GM19351 (cell line): ENCODE measurements around the gene RPL13A.

Source experiments
- ATAC-seq: cut with Tn5 transposase; IDR thresholded peaks from one replicate; pipeline ENCODE4 v1.9.1; 2021; ENCODE audit warnings: mild to moderate bottlenecking, moderate library complexity; ENCODE audit not compliant: unreplicated experiment

Gene RPL13A

DNA sequence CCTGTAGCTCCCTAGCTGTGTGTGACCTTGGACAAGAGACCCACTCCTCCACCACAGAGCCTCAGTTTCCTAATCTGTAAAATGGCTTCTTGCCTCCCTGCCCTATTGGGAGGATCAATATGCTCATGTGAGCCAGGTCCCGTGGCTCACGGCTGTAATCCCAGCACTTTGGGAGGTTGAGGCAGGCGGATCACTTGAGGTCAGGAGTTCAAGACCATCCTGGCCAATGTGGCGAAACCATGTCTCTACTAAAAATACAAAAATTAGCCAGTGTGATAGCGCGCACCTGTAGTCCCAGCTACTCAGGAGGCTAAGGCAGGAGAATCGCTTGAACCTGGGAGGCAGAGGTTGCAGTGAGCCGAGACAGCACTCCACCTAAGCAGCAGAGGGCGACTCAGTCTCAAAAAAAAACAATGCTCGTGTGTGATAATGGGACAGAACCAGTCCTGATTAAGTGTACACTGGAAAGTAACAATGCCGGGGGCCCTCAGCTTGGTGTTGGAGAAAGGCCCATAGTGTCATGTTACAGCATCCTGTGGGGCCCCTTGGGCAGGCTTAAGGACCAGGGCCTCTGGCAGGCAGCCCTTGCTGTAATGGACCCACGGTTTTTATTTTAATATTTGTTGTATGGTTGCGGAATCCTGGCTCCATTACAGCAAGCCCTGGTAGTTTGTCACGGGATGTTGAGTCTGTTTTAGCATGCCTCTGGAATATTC lies 15.6 kb downstream of the RPL13A start:
- no peak for ATAC-seq

DNA sequence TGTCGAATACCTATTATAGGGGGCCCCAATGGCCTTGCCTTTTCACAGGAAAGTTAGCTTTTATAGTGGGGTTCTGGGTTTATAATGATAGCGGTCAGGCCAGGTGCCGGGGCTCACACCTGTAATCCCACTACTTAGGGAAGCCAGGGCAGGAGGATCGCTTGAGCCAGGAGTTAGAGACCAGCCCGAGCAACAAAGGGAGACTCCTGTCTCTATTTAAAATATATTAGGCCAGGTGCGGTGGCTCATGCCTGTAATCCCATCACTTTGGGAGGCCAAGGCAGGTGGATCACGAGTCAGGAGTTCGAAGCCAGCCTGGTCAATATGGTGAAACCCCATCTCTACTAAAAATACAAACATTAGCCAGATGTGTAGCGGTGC lies 16.2 kb downstream of the RPL13A start:
- ATAC-seq = no peak

DNA sequence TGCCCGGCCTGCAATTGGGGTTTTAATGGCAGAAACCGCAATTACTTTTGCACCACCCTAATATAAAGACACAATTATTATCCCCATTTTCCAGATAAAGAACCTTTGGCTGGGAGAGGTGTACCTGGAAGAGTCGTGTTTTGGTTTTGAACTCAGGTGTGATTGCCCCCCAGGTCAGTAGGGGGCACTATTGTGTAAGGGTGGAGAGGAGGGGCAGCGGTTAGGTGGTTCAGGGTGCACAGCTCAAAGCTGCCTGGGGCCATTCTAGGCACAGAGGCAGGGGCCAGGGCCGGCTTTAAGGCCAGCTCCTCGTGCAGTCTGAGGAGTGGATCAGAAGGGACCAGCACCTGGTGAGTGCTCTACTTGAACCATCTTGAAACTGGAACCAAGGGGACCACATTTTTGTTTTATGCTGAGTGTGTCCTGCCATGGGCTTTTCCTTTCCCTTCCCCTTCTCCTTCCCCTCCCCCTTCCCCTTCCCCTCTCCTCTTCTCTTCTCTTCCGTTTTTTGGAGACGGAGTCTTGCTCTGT lies 19.2 kb downstream of the RPL13A start:
- no peak for ATAC-seq

DNA sequence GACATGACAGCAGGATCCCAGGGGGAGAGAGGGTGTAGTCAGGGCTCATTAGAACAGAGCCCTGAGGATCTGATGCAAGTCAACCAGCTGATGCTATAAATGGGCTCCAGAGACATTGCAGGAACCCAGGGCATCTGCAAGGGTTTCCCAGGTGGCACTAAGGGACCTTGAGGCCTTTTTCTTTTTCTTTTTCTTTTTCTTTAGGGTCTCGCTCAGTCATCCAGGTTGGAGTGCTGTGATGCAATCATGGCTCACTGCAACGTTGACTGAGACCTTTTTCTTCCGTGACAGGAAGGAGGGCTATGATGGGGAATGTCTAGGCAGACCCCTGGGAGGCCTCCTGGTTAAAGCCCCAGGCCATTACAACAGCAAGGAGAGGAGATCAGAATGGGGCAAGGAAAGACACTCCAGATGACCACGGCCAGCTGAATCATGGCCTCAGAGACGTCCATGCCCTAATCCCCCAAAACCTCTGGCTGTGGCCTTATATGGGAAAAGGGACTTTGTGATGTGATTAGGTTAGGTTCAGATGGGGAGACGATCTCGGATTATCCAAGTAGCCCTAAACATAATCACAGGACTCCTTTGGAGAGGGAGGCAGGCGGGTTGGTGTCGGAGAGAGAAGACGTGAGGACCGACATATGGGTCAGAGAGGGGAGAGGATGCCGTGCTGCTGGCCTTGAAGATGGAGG lies 20.5 kb downstream of the RPL13A start:
- no peak for ATAC-seq

DNA sequence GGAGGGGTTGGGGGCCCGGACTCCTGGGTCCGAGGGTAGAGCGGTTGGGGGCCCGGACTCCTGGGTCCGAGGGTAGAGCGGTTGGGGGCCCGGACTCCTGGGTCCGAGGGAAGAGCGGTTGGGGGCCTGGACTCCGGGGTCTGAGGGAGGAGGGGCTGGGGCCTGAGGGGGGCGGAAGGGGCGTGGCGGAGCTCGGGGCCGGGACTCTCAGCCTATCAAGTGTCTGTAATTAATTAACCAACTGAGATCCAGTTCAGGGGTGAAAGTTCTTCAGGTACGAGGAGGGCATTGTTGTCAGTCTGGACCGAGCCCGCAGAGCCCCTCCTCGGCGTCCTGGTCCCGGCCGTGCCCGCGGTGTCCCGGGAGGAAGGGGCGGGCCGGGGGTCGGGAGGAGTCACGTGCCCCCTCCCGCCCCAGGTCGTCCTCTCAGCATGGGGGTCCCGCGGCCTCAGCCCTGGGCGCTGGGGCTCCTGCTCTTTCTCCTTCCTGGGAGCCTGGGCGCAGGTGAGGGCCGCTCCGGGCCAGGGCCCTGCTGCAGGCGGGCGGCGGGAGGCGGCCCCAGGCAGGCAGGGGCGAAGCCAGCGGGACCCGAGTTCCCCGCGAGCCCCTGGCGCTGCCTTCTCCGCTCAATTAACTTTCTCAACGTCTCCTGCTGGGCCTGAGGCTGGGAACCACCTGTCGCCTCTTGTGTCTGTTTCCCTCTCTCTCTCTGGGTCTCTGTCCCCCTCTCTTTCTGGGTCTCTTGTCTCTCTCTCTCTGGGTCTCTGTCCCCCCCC lies 25.8 kb downstream of the RPL13A start:
- no peak for ATAC-seq

DNA sequence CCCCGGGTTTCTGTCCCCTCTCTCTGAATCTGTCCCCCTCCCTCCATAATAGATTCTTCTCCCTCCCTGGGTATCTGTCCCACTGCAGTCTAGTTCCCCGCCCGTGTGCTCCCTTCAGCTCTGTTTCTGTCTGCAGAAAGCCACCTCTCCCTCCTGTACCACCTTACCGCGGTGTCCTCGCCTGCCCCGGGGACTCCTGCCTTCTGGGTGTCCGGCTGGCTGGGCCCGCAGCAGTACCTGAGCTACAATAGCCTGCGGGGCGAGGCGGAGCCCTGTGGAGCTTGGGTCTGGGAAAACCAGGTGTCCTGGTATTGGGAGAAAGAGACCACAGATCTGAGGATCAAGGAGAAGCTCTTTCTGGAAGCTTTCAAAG lies 26.3 kb downstream of the RPL13A start:
- no peak for ATAC-seq

DNA sequence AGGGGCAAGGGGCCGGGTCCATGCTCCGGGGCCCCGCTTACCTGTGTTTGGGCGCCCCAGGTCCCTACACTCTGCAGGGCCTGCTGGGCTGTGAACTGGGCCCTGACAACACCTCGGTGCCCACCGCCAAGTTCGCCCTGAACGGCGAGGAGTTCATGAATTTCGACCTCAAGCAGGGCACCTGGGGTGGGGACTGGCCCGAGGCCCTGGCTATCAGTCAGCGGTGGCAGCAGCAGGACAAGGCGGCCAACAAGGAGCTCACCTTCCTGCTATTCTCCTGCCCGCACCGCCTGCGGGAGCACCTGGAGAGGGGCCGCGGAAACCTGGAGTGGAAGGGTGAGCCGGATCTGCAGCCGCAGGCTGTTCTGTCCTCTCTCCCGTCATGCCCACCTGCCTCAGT lies 26.7 kb downstream of the RPL13A start:
- no peak for ATAC-seq

DNA sequence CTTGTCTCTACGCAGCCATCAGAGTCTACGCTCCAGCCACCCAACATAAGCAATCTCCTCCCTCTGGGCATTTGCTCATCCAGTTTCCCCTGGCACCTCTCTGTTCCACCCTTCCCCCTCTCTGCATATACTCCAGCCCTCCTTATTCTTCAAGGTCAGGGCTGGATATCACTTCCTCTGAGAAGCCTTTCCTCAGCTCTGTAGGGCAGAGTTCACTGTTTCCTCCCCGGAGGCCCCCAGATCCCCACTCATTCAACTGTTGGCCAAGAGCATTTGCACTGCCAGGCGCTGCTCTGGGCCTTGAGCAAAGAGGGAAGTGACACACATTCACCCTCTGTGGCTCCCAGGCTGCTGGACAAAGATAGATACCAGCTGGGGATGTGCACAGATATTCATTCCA lies 28.4 kb downstream of the RPL13A start:
- ATAC-seq = no peak

DNA sequence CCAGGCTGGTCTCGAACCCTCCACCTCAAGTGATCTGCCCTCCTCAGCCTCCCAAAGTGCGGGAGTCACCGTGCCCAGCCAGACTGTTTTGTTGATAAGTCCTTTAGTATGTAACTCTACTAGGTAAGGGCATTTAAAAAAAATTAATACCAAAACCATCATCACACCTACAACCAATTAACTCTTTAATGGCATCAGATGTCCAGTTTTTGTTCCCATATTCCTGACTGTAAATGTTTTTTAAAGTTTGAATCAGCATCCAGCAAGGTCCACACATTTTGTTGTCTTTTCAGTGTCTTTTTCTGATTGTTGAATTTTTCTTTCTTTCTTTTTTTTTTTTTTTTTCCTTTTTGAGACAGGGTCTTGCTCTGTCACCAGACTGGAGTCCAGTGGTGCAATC lies 30.6 kb downstream of the RPL13A start:
- no peak for ATAC-seq

DNA sequence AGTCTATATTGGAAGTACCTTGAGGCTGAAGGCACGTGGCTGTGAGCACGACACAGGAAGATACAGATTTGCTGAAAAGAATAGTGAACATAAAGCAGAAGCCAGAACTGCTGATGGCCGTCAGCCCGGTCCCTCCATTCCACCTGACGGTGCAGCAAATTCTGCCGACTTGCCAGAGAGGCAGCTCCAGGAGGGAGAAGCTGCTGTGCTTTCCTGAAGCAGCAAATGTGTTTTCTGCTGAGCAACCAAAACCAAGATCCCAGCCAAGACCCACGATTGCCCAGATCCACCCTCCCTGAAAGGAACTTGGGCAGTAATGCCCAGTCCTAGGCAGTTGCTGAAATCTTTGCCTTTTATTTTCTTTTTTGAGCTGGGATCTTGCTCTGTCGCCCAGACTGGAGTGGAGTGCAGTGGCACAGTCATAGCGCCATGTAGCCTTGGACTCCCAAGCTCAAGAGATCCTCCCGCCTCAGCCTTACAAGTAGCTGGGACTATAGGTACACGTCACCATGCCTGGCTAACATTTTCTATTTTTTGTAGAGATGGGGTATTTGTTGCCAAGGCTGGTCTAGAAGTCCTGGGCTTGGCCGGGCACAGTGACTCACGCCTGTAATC lies 33.4 kb downstream of the RPL13A start:
- ATAC-seq = no peak

DNA sequence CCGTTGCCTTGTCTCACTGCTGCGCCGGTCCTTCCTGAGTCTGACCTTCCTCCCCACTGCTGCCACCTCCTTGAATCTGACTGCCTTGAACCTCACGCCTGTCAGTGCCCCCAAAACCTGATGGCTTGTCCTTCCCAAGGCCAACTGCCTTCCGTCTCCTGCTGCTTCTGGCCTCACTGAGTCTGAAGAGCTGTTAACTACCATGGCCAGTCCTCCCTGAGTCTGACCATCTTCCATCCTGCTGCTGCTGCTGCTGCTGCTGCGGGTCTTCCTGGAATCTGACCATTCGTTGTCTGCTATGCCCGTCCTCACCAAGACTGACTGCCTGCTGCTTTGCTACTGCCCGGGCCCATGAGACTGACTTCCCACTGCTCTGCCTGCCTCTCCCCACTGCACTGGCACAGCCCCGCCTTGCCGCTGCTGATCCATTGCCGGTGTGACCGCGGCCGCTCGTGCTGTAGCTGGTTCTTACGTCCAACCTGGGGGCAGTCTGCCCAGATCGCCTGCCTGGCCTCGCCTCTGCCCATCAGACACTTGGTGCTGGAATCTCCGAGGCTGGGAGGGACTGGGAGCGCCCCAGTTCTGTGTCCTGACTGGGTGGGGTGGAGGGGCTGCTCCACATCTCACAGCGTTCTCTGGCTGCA lies 37.5 kb downstream of the RPL13A start:
- ATAC-seq = no peak

DNA sequence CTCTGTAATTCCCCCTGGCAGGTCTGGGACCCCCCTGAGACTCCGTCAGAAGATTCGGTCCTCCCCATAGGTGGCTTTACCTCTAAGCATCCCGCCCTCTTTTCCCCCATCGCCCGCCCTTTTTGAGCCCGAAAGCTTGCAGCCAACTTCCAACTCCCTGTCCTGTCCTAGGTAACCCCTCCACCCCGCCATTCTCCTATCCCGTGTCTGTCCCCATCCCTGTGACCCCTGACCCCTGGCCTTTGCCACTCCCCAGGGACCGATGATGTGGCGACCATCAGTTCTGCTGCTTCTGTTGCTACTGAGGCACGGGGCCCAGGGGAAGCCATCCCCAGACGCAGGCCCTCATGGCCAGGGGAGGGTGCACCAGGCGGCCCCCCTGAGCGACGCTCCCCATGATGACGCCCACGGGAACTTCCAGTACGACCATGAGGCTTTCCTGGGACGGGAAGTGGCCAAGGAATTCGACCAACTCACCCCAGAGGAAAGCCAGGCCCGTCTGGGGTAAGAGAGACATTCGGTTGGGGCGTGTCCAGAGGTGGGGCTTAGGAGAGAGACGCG lies 40.9 kb downstream of the RPL13A start:
- ATAC-seq = no peak

DNA sequence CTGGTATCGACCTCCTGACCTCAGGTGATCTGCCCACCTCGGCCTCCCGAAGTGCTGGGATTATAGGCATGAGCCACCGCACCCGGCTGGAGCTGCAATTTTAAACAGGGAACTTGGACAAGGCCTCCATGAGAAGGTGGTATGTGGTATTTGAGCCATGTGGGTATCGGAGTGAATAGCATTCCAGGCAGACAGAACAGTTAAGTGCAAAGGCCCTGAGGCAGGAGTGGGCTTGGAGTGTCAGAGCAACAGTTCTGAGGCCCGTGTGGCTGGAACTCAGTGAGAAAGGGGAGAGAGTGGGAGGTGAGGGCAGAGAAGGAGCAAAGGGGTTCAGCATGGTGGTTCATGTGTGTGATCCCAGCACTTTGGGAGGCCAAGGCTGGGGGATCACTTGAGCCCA lies 43.3 kb downstream of the RPL13A start:
- no peak for ATAC-seq

DNA sequence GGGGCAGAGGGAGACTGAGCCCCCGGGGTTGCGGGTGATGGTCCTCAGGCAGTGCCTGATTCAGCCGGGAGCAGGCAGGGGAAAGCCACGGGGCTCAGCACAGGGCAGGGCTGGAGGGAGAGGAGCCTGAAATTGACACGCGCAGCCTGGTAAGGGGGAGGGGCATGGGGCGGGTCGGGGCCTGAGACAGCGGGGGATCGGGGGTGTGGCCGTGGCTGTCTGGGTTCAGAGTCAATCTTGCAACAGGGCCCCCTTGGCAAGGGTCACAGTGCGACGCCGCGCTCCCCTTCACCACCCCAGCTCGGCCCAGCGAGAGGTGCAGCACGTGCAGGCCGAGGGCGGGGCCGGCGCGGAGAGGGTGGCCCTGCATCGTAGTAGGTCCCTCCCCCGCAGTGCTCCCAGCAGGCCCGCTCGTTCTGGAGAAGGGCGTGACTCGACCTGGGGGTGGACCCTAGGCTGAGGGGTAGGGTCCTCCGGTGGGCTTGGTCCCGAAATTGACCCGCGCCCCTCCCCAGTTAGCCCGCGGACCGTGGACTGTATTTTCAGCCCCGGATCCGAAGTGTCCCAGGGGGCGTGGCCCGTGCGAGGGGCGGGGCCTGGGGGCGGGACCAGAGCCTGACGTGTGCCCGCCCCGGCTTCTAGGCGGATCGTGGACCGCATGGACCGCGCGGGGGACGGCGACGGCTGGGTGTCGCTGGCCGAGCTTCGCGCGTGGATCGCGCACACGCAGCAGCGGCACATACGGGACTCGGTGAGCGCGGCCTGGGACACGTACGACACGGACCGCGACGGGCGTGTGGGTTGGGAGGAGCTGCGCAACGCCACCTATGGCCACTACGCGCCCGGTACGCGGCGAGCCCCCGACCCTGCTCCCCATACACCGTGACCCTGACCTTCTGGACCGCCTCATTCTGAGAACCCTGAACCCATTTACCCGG lies 46.4 kb downstream of the RPL13A start:
- ATAC-seq = peak; percentile 71

DNA sequence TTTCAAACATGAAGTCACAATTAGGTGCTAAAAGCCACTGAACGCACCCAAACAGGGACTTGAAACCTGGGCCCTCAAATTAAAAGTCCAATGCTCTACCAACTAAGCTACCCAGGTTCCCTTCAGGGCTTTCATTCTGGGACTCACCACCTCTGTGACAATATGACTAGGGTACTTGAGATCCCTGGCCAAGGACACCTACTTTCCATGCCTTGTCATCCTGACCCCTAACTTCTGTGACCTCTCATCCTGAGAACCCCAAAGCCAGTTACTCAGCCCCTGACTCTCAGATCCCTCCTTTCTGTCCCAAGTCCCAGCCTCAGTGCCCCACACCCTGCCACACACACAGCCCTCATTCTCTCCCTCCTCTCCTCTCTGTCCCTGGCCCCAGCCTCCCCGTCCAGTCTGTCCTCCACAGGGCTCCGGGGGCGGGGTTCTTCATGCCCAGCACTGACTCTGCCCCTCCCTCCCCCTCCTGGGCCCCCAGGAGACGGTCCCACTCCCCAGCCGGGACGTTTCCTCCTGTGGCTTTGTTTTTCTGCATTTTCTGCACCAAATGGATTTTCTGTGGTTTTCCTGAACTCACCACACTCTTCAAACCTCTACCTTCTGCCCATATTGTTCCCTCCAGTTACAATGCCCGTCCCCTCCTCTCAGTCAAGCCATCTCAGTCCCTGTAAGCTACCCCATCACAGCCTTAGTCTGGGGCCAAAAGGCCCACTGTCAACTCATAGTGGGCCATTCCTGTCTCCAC lies 47.4 kb downstream of the RPL13A start:
- ATAC-seq = no peak

DNA sequence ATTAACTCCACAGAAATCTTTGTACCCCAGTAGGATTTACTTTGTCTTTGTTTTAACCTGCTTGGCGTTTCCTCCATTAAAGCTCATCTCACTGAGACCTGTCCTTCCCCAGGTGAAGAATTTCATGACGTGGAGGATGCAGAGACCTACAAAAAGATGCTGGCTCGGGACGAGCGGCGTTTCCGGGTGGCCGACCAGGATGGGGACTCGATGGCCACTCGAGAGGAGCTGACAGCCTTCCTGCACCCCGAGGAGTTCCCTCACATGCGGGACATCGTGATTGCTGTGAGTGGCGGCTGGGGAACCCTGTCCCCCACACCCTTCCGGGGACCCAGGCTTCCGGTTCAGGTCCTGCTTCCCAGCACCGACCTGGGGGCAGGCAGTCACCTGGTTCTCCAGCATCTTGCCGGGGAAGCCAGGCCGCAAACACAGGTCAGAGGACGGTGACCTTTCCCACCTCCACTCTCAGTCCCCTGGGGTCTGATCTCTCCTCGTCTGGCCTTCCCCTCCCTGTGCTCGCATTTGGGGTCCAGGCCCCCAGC lies 49.6 kb downstream of the RPL13A start:
- ATAC-seq = no peak

DNA sequence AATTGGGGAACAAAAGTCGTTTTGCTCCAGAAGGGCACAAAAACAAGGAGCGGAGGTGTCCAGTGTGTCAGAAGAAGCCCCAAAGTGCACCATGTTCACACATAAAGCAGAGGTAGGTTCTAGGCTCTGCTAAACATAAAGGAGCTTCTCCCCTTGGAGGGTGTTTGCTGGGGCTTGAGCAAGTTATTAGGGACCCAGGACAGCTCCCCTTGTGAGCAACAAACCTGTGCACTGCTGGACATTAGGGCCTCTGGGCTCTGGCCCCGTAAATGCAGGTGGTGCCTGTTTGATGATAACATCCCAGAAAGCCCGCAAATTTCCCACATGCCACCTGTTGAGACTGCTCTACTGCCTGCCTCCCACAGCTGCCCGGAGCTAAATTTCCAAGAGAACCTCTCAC lies 51.2 kb downstream of the RPL13A start:
- ATAC-seq = no peak

DNA sequence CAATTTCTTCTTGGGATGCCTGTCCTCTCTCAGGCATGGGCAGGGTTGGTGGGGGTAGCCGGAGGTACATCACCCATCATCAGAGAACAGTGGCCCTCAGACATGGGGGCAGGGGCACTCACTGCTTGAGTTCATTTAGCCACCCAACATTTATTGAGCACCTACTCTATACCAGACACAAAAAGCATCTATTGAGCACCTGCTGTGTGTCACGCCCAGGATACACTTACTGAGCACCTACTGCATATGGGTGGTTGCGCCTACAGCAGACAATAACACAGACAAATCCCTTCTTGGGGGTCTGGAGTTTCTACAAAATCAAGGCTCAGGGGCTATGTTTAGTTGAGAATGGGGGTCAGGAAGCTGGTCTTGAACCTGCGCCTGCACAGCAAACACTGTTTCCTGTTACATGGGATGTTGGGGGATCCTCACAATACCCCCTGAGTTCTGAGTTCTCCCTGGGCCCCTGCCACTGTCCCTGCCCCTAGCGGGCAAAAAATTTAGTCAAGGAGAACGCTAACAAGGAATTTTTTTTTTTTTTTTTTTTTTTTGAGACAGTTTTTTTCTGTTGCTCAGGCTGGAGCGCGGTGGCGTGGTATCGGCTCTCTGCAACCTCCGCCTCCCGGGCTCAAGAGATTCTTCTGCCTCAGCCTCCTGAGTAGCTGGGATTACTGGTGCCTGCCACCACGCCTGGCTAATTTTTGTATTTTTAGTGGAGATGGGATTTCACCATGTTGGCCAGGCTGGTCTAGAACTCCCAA lies 52.0 kb downstream of the RPL13A start:
- no peak for ATAC-seq
